Left lung (tissue), 10 donors: ENCODE data around the gene AHDC1. TPM values are rescaled to one million over a fixed set of nuclear protein-coding genes. Genes with fewer than 3 reads are reported as not detected.

Source experiments
- ATAC-seq: fragments of 200-7000 bp; cut with Tn5 transposase; one replicate; pipeline ENCODE4 v1.9.1; 2020; ENCODE audit warnings: moderate library complexity
- DNase-seq, 4 donors: peaks; one replicate each; pipeline ENCODE4 v3.0.0-alpha.2; 2013 to 2020
- H3K27ac ChIP-seq, 2 donors: fragments of 200-600 bp; sonication (generic) in 1 of 2; one replicate each; pipeline versions ENCODE4 v1.5.0 to v1.8.0; 2020 to 2021
- H3K27me3 ChIP-seq, 2 donors: fragments of 200-600 bp; sonication (generic) in 1 of 2; one replicate each; pipeline versions ENCODE4 v1.5.0 to v1.8.0; 2020 to 2021
- H3K36me3 ChIP-seq, 2 donors: fragments of 200-600 bp; sonication (generic) in 1 of 2; one replicate each; pipeline versions ENCODE4 v1.5.0 to v1.8.0; 2020 to 2021
- H3K4me1 ChIP-seq, 2 donors: fragments of 200-600 bp; one replicate each; pipeline ENCODE4 v1.8.0; 2021
- H3K4me3 ChIP-seq, 2 donors: fragments of 200-600 bp; sonication (generic) in 1 of 2; one replicate each; pipeline versions ENCODE4 v1.5.0 to v1.8.0; 2020 to 2021; ENCODE audit warnings: mild to moderate bottlenecking in 1 of 2
- H3K9me3 ChIP-seq, 2 donors: fragments of 200-600 bp; sonication (generic) in 1 of 2; one replicate each; pipeline versions ENCODE4 v1.5.0 to v1.8.0; 2020 to 2021
- intact Hi-C, 2 donors: fragments of 100-400 bp; cut with DNase I; formaldehyde crosslinking; loops; one replicate each; pipeline versions ENCODE4 v1.11.2 to v1.14.2; 2022
- polyA plus RNA-seq, 6 donors: library from polyadenylated mRNA; unstranded; fragments of 120-200 nt; gene quantifications; one replicate each; pipeline ENCODE4 v1.2.1, GENCODE V29; 2013; ENCODE audit not compliant: insufficient read length in 6 of 6
- total RNA-seq, 2 donors: library from RNA; stranded (reverse); fragmentation: NEBNext Ultra II Directional; extraction: Animal tissue kit (Norgen Biotek cat#: 25700); gene quantifications; one replicate each; pipeline ENCODE4 v1.2.1, GENCODE V29; 2021
- TF ChIP-seq, protein P1 (sequence below), 2 donors: fragments of 200-600 bp; sonication (generic) in 1 of 2; IDR thresholded peaks; one replicate each; pipeline versions ENCODE4 v1.5.0 to v1.8.0; 2021; ENCODE audit warnings: antibody characterized with exemption in 2 of 2
- donor health status: DM: no; HTN: yes; CAD: no.
- donor health status: DM: no; HTN: no; CAD: no.

The AHDC1 gene
- total and polyA plus RNA-seq, 8 donors = 32.2 to 48.8 (median 41.2) TPM

DNA sequence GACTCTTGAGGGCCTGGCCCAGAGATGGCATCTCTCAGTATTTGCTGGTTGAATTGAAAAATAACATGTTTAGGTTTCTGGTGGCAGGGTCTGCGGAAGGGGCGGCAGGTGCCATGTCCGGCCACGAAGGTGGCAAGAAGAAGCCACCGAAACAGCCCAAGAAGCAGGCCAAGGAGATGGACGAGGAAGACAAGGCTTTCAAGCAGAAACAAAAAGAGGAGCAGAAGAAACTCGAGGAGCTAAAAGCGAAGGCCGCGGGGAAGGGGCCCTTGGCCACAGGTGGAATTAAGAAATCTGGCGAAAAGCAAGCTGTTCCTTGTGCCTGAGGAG is 45.3 kb upstream of the AHDC1 start:
- Histone ChIP-seq H3K27me3 (no peaks in the 10 kb centered on the region), H3K4me3 (no peak overlapping the region), H3K27ac (no peak overlapping the region), H3K4me1 (peaks cover 6 to 50% of the 10 kb centered on the region in 2 donors), H3K36me3 (no peaks in the 10 kb centered on the region), H3K9me3 (no peaks in the 10 kb centered on the region)
- no peak for ATAC-seq
- DNase-seq = peak in 1 of 4 donors; percentile 33
- intact Hi-C loops = no loop called here
- TF ChIP-seq, protein P1, sequence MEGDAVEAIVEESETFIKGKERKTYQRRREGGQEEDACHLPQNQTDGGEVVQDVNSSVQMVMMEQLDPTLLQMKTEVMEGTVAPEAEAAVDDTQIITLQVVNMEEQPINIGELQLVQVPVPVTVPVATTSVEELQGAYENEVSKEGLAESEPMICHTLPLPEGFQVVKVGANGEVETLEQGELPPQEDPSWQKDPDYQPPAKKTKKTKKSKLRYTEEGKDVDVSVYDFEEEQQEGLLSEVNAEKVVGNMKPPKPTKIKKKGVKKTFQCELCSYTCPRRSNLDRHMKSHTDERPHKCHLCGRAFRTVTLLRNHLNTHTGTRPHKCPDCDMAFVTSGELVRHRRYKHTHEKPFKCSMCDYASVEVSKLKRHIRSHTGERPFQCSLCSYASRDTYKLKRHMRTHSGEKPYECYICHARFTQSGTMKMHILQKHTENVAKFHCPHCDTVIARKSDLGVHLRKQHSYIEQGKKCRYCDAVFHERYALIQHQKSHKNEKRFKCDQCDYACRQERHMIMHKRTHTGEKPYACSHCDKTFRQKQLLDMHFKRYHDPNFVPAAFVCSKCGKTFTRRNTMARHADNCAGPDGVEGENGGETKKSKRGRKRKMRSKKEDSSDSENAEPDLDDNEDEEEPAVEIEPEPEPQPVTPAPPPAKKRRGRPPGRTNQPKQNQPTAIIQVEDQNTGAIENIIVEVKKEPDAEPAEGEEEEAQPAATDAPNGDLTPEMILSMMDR (IDR thresholded peaks at IDR 0.05) = no peak

DNA sequence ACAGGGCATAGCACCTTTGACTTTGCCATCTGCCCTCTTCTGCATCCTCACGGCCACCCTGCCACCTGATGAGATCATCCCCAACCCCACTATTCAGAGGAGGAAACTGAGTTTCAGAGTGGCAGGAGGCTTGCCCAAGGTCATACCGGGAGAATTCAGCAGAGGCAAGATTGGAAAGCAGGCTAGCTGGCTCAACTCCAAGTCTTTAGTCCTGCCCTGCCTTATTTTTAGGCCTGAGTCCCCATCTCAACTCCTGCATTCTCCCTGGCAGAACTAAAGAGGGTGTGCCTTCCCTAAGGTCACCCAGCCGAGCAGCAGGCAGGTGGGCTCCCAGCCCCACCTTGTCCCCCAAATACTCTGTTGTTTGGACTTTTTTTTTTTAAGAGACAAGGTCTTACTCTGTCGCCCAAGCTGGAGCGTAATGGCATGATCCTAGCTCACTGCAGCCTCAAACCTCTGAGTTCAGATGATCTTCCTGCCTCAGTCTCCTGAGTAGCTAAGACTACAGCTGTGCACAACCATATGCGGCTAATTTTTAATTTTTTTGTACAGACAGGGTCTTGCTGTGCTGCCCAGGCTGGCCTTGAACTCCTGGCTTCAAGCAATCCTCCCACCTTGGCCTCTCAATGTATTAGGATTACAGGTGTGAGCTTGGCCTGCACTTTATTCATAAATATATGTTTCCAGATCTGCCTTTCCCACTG is 44.8 kb upstream of the AHDC1 start:
- DNase-seq (peak in 1 of 4 donors; percentile 10), ATAC-seq (no peak)
- intact Hi-C loops = no loop called here

DNA sequence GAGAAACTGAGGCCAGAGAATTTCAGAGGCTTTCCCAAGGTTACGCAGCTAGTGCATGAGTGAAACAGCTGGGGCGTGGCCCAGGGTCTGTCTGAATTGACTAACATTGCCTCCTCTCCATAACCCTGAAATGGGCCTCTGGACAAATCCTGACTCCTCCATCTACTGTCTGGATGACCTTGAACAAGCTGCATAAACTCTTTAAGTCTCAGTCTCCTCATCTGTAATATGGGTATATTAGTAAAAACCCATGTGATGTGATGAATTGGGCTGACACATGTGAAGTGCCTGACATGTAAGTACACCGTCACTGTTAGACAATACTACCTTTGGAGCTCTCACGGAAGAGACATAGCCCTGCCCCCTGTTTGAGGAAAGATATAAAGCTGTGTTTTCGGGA is 43.4 kb upstream of the AHDC1 start:
- H3K4me3 ChIP-seq = no peak overlapping the region
- no peaks in the 10 kb centered on the region for H3K36me3 ChIP-seq
- peaks cover 6 to 53% of the 10 kb centered on the region in 2 donors for H3K4me1 ChIP-seq
- intact Hi-C loops = no loop called here
- DNase-seq (peak in 1 of 4 donors; percentile 23), ATAC-seq (no peak)
- no peaks in the 10 kb centered on the region for H3K27me3 ChIP-seq
- no peak overlapping the region for H3K27ac ChIP-seq
- TF ChIP-seq, protein P1 (IDR thresholded peaks at IDR 0.05) = no peak
- no peaks in the 10 kb centered on the region for H3K9me3 ChIP-seq

More for the DNA sequence above, 44.8 kb upstream of the AHDC1 start:
- Histone ChIP-seq H3K4me1 (peaks cover 6 to 54% of the 10 kb centered on the region in 2 donors), H3K9me3 (no peaks in the 10 kb centered on the region), H3K36me3 (no peaks in the 10 kb centered on the region), H3K27me3 (no peaks in the 10 kb centered on the region), H3K4me3 (no peak overlapping the region), H3K27ac (no peak overlapping the region)
- TF ChIP-seq, protein P1 (IDR thresholded peaks at IDR 0.05) = no peak

DNA sequence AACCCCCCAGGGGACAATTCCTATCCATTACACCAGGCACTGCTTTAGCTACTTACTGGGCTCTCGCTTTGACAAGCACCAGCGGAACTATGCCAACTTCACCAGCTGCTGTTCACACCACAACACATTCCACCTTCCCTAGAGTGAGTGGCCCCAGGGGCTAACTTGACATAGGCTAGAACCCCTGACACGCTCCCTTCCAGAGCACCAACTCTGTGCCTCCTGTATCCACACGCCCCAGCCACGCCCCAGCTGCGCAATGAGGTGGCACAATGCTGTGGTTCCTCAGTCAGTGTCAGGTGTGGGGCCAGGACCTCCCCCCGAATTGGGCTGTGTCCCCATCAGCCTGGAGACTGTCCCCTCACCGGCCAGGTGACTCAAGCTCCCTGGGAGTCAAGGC is 42.7 kb upstream of the AHDC1 start:
- Histone ChIP-seq H3K4me1 (peaks cover 6 to 49% of the 10 kb centered on the region in 2 donors), H3K27ac (no peak overlapping the region), H3K27me3 (no peaks in the 10 kb centered on the region), H3K9me3 (no peaks in the 10 kb centered on the region), H3K4me3 (no peak overlapping the region), H3K36me3 (no peaks in the 10 kb centered on the region)
- ATAC-seq (no peak), DNase-seq (peak in 2 of 4 donors; percentile 58 to 86)
- TF ChIP-seq, protein P1 (IDR thresholded peaks at IDR 0.05) = no peak
- intact Hi-C loops = no loop called here

DNA sequence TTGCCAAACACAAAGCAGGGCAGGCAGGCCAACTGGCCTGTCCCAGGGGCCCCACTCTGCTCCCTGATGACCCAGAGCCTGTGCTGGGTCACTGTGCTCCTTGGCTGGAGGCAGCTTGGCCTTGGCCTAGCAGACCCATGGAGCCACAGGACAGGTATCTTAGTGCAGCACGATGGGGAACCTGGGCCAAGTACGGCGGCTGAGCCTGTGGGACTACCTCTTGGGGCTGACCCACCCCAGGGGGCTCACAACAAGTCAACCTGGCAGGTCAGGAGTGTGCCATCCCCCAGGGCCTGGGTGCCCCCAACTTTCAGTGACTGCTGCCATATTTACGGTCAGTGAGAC is 41.1 kb upstream of the AHDC1 start:
- TF ChIP-seq, protein P1 (IDR thresholded peaks at IDR 0.05) = no peak
- Histone ChIP-seq H3K4me3 (no peak overlapping the region), H3K27me3 (no peaks in the 10 kb centered on the region), H3K27ac (no peak overlapping the region), H3K36me3 (no peaks in the 10 kb centered on the region), H3K4me1 (peaks cover 0 to 34% of the 10 kb centered on the region in 2 donors), H3K9me3 (no peaks in the 10 kb centered on the region)
- DNase-seq (peak in 1 of 4 donors; percentile 50), ATAC-seq (no peak)
- intact Hi-C loops = no loop called here
